HG03520 (cell line): ENCODE measurements around the gene AGAP1.

Source experiments
- ATAC-seq: cut with Tn5 transposase; IDR thresholded peaks from one replicate; pipeline ENCODE4 v1.9.1; 2021; ENCODE audit warnings: mild to moderate bottlenecking, moderate library complexity; ENCODE audit not compliant: unreplicated experiment

The AGAP1 gene

DNA sequence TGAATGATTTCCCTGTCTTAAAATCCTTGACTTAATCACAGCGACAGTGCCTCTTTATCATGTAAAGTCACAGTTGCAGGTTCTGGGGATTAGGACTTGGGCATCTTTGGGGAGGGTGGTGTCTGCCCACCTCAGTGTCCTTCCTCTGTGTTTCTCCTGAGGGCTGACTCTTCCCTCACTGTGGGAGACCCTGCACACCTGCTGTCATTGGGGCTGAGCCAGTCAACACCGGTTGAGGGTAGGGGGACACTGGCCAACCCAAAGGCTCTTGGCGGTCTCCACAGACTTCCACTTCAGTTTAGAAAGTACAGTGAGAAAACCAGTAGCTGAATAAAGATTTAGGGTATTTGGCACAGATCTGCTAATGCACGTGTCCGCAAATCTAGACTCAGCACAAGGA lies 36.9 kb downstream of the AGAP1 start:
- ATAC-seq: no peak

DNA sequence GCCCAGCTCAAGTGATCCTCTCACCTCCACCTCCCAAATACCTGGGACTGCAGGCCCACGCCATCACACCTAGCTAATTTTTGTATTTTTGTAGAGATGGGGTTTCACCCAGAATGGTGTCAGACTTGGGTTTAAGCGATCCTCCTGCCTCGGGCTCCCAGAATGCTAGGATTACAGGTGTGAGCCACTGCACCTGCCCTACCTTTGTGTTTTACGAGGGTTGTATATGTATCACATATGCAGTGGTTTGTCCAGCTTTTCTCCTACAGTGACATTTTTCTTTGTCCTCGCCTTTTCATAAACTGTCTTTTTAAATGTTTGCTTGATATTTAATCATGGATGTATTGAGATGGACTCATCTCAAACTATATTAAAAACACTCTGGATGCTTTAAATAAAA lies 38.5 kb downstream of the AGAP1 start:
- ATAC-seq: no peak

DNA sequence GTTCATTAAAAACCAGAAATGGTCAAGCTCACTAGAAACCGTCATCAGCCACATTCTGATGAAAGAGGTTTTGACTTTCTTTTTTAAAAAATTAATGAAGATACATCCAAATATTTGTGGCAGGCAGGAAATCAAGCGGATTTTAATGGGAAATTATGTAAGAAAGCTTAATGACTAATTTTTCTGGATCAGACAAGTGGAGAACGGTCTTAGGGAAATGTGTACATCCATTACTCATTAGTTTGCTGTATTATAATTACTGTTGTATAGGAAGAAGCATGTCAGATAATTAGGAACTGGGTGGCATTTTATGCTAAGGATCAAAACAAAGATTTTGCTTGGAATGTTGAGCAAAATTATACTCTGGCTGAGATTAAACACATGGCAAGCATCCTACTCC lies 39.4 kb downstream of the AGAP1 start:
- ATAC-seq: no peak

DNA sequence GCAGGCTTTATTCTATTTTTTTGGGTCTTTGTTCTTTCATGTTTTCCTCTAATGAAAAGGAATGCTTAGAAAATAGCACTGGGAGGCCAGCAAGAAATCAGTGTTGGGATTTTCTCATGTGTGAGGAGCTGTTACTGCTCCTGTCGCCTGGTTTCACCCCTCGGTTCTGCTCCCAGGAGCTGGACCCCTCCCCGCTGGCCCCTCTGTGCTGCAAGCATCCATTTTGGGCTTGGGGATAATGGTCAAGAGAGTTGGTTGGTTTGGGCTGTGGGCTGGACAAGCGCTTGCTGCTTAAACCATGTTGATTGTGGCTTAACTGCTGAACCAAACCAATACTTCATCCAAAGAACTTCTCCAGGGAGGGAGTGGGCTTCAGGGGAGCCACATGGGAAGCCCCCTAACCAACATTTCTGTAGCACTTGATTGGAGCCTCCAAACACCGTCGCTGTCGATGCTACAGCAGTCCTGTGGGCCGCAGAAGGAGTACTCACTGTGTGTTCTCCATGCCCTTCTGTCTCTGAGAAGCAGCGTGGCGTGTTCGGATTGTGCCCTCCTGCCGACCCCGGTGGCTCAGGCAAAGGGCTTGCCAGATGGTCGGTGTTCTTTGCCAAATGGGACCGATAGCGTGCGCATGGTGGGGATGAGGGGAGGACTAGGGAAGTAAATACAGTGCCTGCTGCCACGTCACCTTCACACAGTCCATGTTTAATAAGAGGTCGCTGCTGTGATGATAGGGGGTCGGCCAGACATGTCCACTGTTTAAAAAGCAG lies 40.0 kb downstream of the AGAP1 start:
- no peak for ATAC-seq

DNA sequence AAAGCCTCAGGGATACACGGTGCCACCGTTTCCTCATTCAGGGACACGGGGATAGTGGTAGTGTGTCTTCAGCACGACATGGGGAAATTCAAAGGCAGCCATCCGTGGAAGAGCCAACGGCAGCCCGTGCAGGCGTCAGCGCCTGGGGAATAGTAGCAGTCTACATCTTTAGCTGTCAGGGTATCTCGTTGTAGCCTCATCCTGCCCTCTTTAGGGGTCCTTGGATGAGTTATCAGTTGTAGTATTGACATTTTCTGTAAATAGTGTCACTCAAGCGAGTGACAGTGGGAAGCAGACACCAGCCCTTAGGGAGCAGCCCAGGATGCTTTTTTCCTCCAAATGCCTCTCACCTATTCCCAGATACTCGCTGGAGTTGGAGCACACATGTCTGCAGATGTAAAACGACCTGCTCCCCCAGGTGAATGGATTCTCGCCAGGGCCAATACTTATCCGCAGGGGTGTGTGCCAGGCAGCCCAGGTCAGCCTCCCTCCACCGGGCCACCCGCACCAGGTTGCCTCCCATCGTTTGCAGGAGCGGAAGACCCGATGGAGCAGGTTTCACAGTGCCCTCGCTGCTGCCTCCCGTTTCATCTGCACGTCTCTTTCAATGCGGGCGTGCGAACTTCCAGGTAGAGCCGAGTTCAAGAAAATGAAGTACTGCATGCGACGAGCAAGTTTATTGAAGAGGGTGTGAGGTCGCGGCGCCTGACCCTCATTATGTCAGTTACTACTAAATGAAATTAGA lies 41.0 kb downstream of the AGAP1 start:
- no peak for ATAC-seq

DNA sequence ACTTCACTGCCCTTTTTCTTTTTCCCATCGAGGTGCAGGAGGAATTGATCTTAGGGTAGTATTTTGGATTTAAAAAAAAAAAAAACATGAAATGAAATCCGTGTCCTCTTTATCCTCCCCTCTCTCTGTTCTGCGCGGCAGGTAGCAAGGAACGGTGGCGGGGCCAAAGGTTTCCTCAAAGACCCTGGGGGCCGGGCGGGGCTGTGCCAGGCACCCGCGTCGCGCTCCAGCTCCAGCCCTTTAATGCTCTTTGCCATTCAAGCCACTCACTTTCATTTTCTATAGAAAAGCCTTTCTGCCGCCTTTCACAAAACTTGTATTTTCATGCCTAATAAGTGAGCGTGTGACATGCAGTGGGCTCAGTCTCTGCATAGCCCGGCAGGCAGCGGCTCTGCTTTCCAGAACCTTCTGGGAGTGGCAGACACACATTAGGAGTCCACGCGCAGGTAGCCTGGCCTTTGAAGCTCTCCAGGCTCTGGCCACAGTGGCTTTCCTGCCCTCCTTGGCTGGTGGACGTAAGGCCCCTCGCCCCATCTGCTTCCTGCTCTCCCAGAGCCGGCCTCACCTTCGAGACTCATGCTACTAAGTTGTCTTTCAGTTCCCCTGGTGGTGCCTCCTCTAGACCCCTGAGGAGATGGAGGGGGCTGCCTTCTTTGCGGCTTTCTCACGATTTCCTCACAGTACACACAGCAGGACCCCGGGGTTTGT lies 41.7 kb downstream of the AGAP1 start:
- ATAC-seq: no peak

DNA sequence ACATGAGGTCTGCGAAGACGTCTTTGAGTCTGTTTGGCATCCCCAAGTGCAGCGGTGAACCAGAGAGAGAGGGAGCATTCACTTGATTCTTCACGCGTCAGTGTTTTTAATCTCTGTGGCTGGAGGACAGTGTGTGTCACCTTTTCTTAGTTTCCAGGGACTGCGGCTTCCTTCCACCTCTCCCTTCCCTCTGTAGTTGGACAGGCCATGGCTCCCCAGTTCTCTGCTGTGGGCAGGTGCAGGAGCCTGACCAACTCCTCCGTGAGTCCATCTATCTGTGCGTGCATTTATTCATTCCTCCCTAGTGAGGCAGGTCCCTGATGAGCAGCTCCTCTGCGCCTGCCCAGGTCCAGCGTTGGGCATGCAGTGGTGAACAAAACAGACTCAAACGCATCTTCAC lies 42.9 kb downstream of the AGAP1 start:
- ATAC-seq: no peak

DNA sequence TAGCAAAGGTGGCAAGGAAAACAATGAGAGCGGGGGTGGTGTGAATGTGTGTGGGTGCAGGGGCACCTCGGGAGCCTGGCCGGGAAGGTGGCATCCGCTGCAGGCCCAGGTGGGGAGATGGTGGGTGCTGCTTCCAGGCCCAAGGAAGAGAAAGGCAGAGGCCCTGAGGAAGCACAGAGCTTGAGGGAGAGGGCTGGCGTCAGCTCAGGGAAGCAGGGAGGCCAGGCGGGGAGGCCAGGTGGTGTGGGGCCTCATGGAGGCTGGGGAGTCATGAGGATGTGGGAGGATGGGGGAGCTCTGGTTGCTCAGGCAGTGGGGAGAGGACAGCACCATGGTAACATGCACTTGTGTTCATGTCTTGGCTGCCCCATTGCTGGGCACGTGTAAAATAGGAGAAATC lies 43.3 kb downstream of the AGAP1 start:
- no peak for ATAC-seq

DNA sequence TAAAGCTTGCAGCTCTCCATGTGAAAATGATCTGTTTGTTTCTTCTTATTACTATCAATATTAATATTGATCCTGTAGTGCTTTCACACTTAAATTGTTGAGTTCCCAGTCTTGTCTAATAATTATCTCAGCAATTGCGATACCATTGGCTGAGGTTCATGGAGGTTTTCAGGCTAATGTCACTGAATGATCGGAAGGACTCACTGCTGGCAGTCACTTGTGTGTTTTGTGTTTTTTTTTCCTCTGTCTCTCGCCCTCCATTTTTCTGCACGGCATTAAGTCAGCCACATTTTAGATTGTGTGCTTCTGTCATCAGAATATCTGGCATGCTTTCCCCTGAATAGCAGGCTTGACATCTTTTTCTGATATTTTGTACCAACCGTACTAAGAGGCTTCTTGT lies 43.7 kb downstream of the AGAP1 start:
- no peak for ATAC-seq

DNA sequence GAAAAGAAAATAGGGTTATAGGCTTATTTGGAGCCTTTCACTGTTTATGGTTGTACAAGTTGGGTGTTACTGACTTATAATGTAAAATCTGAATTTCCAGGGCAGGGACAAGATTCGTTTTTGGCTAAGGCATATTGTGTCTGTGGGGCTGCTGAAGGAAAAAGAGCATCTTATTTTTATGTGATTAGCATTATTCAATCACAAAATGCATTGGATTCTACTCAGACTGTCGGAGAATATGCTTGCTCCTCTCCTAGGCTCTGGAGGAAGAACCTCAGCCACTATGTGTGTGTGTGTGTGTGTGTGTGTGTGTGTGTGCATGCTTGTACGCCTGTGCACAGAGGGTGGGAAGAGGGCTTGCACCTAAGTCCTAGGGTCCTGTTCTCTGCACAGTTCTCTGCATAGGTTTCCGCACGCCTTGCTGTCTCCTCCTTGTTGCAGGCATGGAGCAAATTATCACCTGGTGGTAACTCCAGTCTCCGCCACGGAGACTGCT lies 44.3 kb downstream of the AGAP1 start:
- no peak for ATAC-seq

DNA sequence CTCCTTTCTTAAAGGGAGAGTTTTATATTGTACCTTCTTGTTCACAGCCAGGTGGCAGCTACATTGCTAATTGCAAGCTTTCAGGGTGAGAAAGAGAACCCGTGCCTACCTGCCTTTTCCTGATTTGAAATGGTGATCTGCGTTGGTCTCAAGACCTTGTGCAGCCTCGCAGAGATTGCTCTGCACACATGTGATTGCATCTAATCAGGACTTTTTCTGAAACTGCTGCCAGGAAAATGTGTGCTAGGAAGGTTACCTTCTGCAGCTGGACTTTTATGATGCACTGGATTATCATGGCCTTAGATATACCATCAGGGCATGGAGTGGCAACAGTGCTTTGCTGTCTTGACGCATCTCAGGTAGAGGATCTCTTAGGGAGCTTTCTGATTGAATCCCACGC lies 45.1 kb downstream of the AGAP1 start:
- no peak for ATAC-seq

DNA sequence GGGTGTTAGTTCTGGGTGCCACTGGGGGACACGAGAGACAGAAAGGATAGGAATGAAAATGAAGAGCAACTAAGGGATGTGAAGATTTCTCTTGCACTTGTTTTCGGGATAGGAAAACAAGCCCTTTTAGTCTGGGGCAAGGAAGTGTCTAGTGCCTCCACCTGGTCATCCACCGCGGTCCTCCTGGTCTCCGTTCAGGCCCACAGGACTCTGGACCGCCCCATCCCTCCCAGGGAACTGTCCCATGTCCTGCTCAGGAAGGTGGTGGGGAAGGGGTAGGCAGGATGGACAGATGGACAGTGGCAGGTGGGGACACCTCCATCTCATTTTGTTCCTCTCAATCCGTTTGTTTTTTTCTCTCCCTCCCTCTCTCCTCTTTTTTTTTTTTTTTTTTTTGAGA lies 45.9 kb downstream of the AGAP1 start:
- ATAC-seq: no peak

DNA sequence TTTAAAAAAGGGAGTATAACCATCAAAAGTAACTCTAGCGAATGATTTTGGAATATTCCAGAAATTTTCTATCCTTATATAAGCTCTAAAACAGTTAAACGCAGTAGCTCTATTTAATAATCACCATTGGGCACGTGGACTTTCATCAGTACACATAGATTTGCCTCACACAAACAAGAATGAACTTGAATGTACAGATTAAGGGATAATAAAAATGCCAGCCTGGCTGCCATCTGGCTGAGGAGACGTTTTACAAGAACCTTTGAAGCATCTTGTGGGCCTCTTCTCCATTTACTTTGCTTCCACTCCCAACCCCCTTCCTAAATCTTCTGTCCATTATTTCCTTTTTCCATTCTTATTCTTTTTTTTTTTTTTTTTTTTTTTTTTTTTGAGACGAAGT lies 47.2 kb downstream of the AGAP1 start:
- no peak for ATAC-seq

DNA sequence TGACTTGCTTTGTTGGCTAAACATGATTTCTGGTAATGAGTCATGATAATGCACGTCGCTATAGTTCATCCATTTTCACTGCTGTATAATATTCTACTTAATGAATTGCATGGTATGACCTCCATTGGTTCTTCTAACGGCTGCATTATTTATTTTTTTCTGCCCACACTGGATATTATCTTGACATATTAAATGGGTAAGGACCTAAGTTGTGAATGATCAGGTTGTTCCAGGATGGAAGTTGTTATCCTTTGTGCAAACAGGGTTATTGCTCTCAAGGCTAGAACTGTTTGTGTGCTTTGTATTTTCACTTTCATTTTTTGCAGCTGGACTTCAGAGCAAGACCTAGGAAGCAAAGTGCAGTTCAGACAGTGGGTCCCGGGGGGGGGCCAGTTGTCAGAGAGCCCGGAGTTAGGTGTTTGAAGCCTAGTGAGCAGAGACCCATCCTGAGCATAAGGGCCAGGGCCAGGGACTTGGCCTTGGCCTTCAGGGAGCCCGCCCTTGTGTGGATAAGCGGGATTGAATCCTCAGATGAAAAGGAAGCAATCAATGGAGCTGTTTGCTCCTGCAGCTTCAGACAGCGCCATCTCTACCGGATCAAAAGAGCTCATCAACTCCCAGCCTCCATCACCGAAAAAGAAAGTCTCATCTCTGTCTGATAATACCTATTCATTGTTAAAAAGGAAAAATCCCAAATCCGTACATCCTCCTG lies 48.2 kb downstream of the AGAP1 start:
- no peak for ATAC-seq

DNA sequence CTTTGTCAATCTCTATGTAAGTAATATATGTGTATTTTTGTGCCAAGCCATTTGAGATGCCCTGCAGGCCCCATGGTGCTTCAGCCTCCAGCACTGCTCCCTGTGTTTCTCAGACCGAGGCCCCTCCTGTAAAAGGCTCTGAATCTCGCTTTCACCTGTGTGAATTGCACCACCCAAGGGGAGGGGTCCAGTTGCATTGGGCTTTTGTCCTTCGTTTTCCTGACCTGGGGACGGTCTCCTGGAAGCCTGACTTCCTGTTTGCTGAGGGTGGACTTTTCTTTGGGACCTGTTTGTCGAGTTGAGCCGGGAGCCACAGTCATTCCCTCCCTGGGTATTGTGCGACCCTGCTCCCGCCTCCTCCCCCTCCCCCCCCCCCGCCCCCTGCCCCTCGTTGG lies 48.9 kb downstream of the AGAP1 start:
- ATAC-seq: no peak

DNA sequence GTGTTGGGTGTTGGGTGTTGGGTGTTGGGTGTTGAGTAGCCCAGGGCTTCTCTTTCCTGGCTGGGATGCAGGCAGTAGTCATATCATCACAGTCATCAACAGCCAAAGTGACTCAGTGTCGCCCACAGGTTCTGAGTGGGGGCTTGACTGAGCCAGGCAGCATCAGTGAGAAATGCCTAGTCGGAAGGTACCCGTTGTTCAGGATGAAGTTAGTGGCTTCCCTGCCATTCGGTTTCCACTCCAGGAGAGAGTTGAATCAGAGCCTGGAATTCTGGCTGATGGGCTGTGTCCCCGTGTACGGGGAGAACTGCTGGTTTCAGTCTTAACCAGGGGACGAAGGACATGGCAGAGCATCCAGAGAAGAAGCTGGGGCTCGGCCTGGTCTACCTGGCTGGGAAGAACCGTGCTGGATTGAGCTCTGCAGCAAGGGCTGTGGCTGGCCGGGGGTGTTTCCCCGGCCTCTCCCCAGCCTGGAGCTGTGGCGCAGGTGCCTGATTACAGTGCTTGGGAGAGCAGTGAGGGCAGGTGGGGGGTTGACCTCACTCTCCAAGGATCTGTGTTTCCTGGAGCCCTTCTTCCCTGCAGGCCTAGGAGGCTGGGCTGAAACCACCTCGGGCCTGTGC lies 49.4 kb downstream of the AGAP1 start:
- ATAC-seq: no peak

DNA sequence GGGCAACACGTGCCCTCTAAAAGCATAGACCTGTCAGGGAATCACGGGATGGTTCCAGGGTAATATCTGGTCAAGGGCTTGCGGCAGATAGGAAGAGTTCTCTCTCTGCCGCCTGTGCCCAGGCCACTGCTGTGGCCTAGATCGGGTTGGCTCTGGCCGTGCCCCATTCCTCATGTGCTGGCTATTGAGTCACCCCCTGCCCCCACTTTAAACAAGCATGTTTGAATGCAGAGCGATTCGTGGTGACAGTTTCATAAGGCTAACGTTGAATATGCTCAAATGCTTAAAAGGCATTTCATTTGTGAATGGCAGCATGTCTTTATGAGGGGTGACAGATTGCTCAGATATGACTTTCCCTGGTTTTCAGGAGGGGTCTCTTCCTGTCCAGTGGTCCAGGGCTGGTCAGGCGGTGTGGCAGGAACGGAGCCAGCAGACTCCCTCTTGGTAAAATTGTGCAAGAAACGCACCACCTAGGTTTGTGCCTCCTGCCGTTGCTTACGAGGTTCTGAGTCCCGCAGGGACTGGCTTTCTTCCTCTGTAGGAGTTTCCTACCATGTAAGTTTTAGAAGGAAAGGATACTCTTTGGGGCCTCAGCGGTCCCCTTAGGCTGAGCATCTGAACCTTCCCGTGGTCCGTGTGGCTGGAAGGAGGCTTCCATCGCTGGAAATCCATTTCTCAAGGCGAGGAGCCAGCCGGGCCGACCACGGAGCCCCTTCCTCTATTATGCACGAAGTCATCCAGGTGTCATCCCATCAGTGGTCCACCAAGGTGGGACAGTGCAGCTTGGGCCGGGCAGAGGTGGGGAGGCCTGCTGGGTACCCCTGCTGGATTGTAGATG lies 50.2 kb downstream of the AGAP1 start:
- ATAC-seq: no peak

DNA sequence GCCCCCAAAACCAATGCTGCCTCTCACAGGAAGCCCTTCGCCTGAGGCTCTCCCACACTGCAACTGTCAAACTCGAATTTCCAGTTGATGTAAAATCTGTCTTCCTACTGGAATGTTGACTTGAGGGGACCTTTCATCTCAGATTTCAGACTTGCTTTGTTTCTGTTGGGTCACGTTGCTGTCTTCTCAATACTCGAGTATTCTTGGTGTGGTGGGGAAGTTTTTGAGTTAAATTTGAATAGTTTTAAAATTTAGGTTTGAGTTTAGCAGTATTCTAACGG lies 50.8 kb downstream of the AGAP1 start:
- no peak for ATAC-seq

DNA sequence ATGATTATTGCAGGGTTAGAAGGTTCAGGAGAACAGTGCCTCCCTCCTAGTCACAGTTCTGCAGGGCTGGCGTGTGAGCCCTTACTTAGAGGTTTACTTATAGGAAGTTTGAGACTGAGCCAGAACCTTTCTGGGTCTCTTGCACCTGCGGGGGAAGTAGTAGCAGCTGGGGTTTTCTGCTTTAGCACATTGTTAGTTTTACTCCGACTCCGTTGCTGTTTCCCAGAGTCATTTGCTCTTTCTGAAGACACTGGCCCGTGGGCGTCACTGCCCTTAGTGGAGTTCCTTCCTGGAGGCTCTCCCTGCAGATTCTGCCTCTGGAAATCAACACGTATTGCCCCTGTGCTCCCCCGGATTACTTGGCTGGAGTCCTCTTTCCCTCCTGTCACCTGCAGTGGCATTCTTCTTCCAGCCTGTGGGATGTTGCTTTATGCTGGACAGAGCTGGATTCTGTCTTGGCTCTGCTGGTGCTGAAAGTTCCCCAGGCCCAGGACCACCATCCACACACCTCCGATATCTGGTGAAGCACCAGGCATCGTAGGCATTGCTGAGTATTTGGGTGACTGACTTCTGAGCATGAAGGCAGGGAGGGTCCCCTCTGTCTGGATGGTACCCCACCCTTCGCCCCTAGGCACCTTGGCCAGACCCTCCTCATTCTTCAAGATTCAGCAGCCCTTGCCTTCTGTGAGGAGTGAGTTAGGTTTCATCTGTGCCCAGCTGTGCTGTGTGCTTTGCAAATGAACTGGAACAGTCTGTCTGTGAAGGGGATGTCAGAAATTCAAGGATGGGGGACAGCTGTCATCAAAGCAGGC lies 51.7 kb downstream of the AGAP1 start:
- ATAC-seq: no peak

DNA sequence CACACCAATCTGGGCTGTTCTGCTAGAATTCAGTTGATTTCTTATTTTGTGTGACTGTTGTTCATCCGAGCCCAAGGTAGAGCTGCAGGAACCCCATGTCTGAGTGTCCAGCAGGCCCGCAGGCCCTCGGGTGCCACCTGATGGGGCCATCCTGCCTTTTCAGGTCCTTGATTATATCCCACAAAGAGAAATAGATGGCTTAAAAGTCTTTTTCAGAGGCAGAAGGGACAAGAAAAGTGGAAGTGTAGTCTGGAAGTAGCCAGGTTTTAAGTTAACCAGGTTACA lies 52.2 kb downstream of the AGAP1 start:
- no peak for ATAC-seq
